Erythroblast (primary cell): ENCODE results near the gene ZSWIM8.

Experiments used
- GATA1 ChIP-seq: IDR thresholded peaks from 2 replicates; pipeline ENCODE4 v1.6.1; 2011; ENCODE audit warnings: low read depth, mild to moderate bottlenecking, control low read depth, low read length, moderate library complexity
- POLR2A ChIP-seq: IDR thresholded peaks from 2 replicates; pipeline ENCODE4 v1.6.1; 2011; ENCODE audit warnings: mild to moderate bottlenecking, low read length

DNA sequence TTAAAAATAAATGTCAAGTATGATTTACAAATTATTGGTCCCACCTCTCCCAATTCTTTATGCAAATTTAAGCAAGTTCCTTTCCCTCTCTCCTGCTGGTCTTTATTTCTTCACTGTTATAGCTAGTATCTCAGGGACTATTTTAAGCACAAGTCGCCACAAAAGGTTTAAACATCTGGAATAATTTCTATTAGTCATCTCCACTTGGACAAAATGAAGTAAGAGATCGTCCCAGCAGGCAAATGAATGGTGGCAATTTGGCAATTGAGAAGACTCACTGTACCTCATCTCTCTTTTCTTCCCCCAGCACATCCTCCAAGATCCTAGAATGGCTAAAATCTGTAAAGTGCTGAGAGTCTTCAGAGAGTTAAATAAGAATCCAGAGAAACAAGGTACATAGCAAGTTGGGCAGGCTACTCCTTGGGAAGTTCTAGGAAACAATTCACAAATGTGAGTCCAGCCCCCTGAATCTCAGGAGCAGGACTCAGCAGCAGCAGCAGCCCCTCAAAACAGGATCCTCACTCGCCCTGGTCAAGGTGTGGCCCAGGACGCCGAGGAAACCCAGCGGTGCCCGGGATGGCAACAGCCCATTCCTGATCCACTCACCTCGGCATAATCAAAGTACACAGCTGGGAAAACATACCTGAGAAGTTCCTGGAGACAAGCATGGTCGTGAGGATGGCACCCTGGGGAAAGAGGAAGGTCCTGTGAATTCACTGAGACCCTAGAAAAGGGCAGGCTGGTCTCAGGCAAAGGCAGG is 56.3 kb downstream of the ZSWIM8 start:
- TF ChIP-seq POLR2A (no peak), GATA1 (no peak)
